DOHH2 (cell line): Measurements from ENCODE around the gene ABAT.
"Not testable (repeated sequence)": the region's sequence is repeated elsewhere in the genome, so short reads cannot be mapped to it uniquely, and the experiment has no call there.

Experiments
- H3F3A ChIP-seq: fragments of 200-600 bp; sonication (generic), shearing (Covaris generic); 2 replicates; pipeline ENCODE4 v1.6.0; 2016; ENCODE audit warnings: antibody characterized with exemption, mild to moderate bottlenecking; ENCODE audit not compliant: control insufficient read depth, insufficient read depth
- H3K27ac ChIP-seq: fragments of 200-600 bp; sonication (generic); 2 replicates; pipeline ENCODE4 v1.5.1; 2014; ENCODE audit warnings: low read depth, mild to moderate bottlenecking, low read length, moderate library complexity
- H3K27me3 ChIP-seq: fragments of 200-600 bp; sonication (generic); 2 replicates; pipeline ENCODE4 v1.6.1; 2014; ENCODE audit warnings: mild to moderate bottlenecking, low read length, mixed read lengths; ENCODE audit not compliant: control insufficient read depth
- H3K36me3 ChIP-seq: fragments of 200-600 bp; sonication (generic); 2 replicates; pipeline ENCODE4 v1.6.1; 2014; ENCODE audit warnings: mild to moderate bottlenecking, low read length, moderate library complexity, mixed read lengths; ENCODE audit not compliant: control insufficient read depth
- H3K4me1 ChIP-seq: fragments of 200-600 bp; sonication (generic); 2 replicates; pipeline ENCODE4 v1.6.1; 2014; ENCODE audit warnings: mild to moderate bottlenecking, low read length, mixed read lengths; ENCODE audit not compliant: control insufficient read depth
- H3K4me2 ChIP-seq: fragments of 200-600 bp; sonication (generic); 2 replicates; pipeline ENCODE4 v1.6.0; 2014; ENCODE audit warnings: mild to moderate bottlenecking, low read length, moderate library complexity
- H3K4me3 ChIP-seq: fragments of 200-600 bp; sonication (generic); 2 replicates; pipeline ENCODE4 v1.5.1; 2014; ENCODE audit warnings: mild to moderate bottlenecking, low read length, mixed read lengths
- H3K79me2 ChIP-seq: fragments of 200-600 bp; sonication (generic); 2 replicates; pipeline ENCODE4 v1.6.1; 2014; ENCODE audit warnings: mild to moderate bottlenecking, low read length, mixed read lengths; ENCODE audit not compliant: control insufficient read depth
- H3K9me2 ChIP-seq: fragments of 200-600 bp; sonication (generic); replicated peaks from 2 replicates; pipeline ENCODE4 v1.6.1; 2014; ENCODE audit warnings: mild to moderate bottlenecking, low read length, mixed read lengths; ENCODE audit not compliant: control insufficient read depth
- H3K9me3 ChIP-seq: fragments of 200-600 bp; sonication (generic); 2 replicates; pipeline ENCODE4 v1.6.1; 2014; ENCODE audit warnings: antibody characterized with exemption, low read length, mixed read lengths; ENCODE audit not compliant: control insufficient read depth, insufficient read depth
- H4K20me1 ChIP-seq: fragments of 200-600 bp; sonication (generic); 2 replicates; pipeline ENCODE4 v1.6.0; 2014; ENCODE audit warnings: low read depth, mild to moderate bottlenecking, antibody characterized with exemption, low read length, moderate library complexity; ENCODE audit not compliant: control insufficient read depth, insufficient read depth
- CTCF ChIP-seq: fragments of 200-600 bp; sonication (generic); IDR thresholded peaks from one replicate; pipeline ENCODE4 v1.5.1; 2014; ENCODE audit warnings: antibody characterized with exemption, mild to moderate bottlenecking, low read depth, low read length; ENCODE audit not compliant: poor library complexity, severe bottlenecking
- EZH2phosphoT487 ChIP-seq: fragments of 200-600 bp; sonication (generic); IDR thresholded peaks from 2 replicates; pipeline ENCODE4 v1.6.1; 2017; ENCODE audit warnings: borderline replicate concordance, mild to moderate bottlenecking, antibody characterized with exemption, low read length, moderate library complexity, mixed read lengths

Gene ABAT

GRCh38 chr16:8703693-8704092 lies 29.3 kb downstream of the ABAT start:
- Histone ChIP-seq H4K20me1 (no peaks in the 10 kb centered on the region), H3K36me3 (no peaks in the 10 kb centered on the region), H3K79me2 (no peaks in the 10 kb centered on the region), H3K9me3 (no peaks in the 10 kb centered on the region), H3K27ac (no peak overlapping the region), H3K4me2 (no peak overlapping the region), H3K4me3 (no peak overlapping the region), H3F3A (no peaks in the 10 kb centered on the region), H3K9me2 (no peaks in the 10 kb centered on the region), H3K27me3 (no peaks in the 10 kb centered on the region), H3K4me1 (no peaks in the 10 kb centered on the region)
- TF ChIP-seq CTCF (no peak), EZH2phosphoT487 (no peak)

GRCh38 chr16:8704098-8704497 lies 29.7 kb downstream of the ABAT start:
- Histone ChIP-seq H4K20me1 (no peaks in the 10 kb centered on the region), H3K4me1 (no peaks in the 10 kb centered on the region), H3K4me2 (no peak overlapping the region), H3K79me2 (no peaks in the 10 kb centered on the region), H3K9me2 (no peaks in the 10 kb centered on the region), H3F3A (no peaks in the 10 kb centered on the region), H3K36me3 (no peaks in the 10 kb centered on the region), H3K27ac (no peak overlapping the region), H3K4me3 (no peak overlapping the region), H3K27me3 (no peaks in the 10 kb centered on the region), H3K9me3 (no peaks in the 10 kb centered on the region)
- TF ChIP-seq EZH2phosphoT487 (no peak), CTCF (no peak)

- H3K4me3 ChIP-seq, H3K27ac ChIP-seq, H3K36me3 ChIP-seq, H4K20me1 ChIP-seq, H3F3A ChIP-seq, H3K4me2 ChIP-seq, H3K9me3 ChIP-seq, H3K79me2 ChIP-seq, H3K4me1 ChIP-seq, H3K27me3 ChIP-seq, H3K9me2 ChIP-seq: not testable (repeated sequence)
Observed at GRCh38 chr16:8705100-8705822, 30.8 kb downstream of the ABAT start.

- Histone ChIP-seq H3K27ac (no peak overlapping the region), H4K20me1 (no peaks in the 10 kb centered on the region), H3K79me2 (no peaks in the 10 kb centered on the region), H3K4me3 (no peak overlapping the region), H3K27me3 (no peaks in the 10 kb centered on the region), H3K4me2 (no peak overlapping the region), H3K9me2 (no peaks in the 10 kb centered on the region), H3K9me3 (no peaks in the 10 kb centered on the region), H3F3A (no peaks in the 10 kb centered on the region), H3K4me1 (no peaks in the 10 kb centered on the region), H3K36me3 (no peaks in the 10 kb centered on the region)
- no peak for TF ChIP-seq EZH2phosphoT487
- no peak for TF ChIP-seq CTCF
Observed at GRCh38 chr16:8708536-8708935, 34.1 kb downstream of the ABAT start.
